Measurements from ENCODE around the gene SVIP.

Gene SVIP, protein sequence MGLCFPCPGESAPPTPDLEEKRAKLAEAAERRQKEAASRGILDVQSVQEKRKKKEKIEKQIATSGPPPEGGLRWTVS

GRCh38 chr11:22829231-22830081 is at the start of gene SVIP:
Gene SVIP (minus strand): TSS chr11:22829801. CDS start chr11:22829748, 53 bp downstream.
- peak; percentile 50 to 57 for DNase-seq (ENCODE audit: low read depth in 2 of 2)

GRCh38 chr11:22878604-22879003 is 49.0 kb upstream of the SVIP start:
- DNase-seq (ENCODE audit: low read depth in 2 of 2), result no peak

- no peak for DNase-seq (ENCODE audit: low read depth in 2 of 2)
Observed at GRCh38 chr11:22878039-22878438, 48.4 kb upstream of the SVIP start.

DNA sequence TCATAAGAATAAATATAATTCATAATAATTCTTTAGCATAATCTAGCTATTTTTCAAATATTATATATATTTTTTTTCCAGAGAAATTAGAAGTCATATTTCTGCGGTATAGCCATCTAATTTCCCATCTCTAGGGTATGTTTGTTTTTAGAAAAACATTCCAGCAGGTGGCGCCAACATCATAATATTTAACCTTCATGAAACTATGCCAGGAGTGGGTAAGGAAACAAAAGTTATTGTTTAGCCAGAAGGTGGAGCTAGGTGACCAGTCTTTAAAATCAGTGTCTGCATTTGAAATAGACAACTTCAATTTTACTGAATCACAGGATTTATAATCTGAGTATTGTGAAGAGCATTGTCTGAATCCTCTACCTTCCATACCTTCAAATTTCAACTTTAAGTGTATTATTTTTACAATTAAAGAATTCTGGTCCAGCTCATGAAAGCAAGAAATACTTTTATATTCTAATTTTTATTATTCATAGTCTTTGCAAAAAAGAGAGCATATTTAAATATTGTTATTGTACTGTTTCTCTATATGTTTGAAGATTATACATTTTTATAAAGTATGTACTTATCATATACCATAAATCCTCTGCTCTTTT is 46.4 kb upstream of the SVIP start:
- peak; percentile 62 to 64 for DNase-seq (ENCODE audit: low read depth in 2 of 2)

DNA sequence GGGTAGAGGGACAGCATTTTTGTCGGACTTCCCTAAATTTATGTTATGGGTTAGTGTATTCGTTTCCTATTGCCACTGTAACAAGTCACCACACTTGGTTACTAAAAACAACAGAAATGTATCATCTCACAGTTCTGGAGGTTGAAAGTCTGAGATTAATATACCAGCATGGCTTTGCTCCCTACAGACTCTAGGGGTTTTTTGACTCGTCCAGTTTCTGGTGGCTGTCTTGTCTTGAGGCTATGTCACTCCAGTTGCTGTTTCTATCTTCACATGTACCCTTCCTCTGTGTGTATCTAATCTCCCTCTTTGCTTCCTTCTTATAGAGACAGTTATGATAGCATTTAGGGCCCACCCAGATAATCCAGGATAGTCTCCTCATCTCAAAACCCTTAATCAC is 39.7 kb upstream of the SVIP start:
- no peak for DNase-seq (ENCODE audit: low read depth in 2 of 2)

DNA sequence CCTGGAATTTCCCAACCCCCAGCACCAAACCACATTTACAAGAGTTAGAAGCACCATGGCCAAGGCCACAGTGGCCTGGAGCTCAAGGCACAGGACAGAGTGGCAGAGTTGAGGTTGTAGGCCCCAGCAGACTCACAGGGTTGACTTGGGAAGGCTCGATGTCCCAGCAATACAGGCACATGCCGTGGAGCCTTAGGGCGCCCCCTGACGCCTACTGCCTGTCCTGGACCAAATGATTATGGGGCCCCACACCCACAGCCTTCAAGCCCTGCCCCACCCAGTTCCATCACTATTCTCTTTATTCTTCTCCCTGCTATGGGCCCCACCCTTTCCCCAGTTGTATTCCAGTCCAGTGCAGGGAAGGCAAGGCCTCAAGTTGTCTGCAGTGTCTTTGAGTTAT is 30.6 kb upstream of the SVIP start, which contains the start of gene CCDC179:
TSS of gene CCDC179 (minus strand) at position 234 of the 400 bp plus-strand sequence. CDS start at position 181, 53 bp downstream.
- no peak for DNase-seq (ENCODE audit: low read depth in 2 of 2)

- no peak for DNase-seq (ENCODE audit: low read depth in 2 of 2)
Observed at GRCh38 chr11:22859756-22860155, 30.2 kb upstream of the SVIP start.

GRCh38 chr11:22851477-22851876 is 21.9 kb upstream of the SVIP start:
- DNase-seq (ENCODE audit: low read depth in 2 of 2), result no peak

GRCh38 chr11:22846726-22847125 is 17.1 kb upstream of the SVIP start:
- DNase-seq (ENCODE audit: low read depth in 2 of 2), result no peak

- DNase-seq (ENCODE audit: low read depth in 2 of 2), result no peak
Observed at GRCh38 chr11:22832315-22833015, 2.9 kb upstream of the SVIP start.

- no peak for DNase-seq (ENCODE audit: low read depth in 2 of 2)
Observed at GRCh38 chr11:22830082-22830414, 447 bp upstream of the SVIP start.

GRCh38 chr11:22828373-22828772 is 1.2 kb downstream of the SVIP start:
- DNase-seq (ENCODE audit: low read depth in 2 of 2), result no peak

- DNase-seq (ENCODE audit: low read depth in 2 of 2), result no peak
Observed at GRCh38 chr11:22822203-22822602, 7.4 kb downstream of the SVIP start.

DNA sequence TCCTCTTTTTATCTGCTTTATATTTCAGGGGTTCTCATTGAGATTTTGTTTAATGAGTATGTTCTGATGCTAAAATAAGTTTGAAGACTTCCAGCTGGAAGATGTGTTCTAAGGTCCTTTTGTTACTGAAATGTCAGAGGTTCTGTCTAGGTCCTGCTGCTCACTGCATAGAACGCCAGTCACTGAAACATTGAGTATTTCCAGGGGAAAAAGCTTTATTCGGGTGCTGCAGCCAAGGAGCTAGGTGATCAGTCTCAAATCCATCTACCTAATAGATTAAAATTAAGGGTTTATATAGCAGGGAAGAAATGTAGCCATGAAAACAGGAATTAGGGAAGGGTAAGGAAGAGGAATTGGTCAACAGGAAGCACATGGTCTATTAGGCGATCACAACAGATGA is 19.7 kb downstream of the SVIP start:
- no peak for DNase-seq (ENCODE audit: low read depth in 2 of 2)

DNA sequence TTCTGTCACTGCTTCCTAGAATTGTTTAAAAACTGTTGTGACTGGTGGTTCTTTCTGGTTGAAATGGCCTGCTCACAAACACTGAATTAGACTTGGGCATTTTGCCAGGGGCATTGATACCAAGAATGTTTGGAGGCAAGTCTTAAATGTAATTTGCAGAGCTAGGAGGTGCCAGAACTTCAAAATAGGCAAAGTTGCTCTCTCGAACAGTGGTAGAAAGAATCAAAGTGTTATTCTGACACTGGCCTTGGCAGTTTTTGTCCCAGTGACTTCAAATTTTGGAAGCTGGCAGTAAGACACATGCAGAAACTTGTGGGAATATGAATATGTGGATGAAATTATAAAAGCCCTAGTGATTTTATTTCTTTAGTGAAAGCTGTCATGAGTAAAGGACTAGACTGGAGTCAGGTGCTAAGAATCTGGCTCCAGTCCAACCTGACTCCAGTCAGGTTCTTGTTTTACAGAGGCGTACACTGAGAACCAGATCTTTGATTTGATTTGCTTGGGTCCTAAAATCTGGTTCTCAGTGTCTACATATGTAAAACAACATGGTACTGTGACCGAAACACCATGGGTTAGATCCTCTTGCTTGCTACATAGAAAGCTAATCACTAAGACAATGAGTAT is 20.9 kb downstream of the SVIP start:
- no peak for DNase-seq (ENCODE audit: low read depth in 2 of 2)

GRCh38 chr11:22807855-22808570 is 21.6 kb downstream of the SVIP start:
- DNase-seq (ENCODE audit: low read depth in 2 of 2), result no peak

DNA sequence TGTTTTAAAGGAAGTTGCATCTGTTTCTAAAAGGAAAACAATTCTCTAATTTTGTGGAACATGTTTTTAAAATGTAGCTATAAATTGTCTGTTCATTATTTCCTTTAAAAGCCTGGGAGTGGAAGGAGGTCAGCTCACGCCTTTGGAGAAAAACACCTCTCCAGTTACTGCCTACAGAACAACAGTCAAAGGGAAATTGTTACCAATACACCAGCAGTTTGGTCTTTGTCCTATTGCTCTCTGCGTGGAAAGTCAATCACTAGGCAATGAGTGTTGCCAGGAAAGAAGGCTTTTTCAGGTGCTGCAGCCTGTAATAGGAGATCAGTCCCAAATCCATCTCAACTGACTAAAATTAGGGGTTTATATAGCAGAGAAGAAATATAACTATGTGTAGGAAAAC is 22.2 kb downstream of the SVIP start:
- no peak for DNase-seq (ENCODE audit: low read depth in 2 of 2)

- no peak for DNase-seq (ENCODE audit: low read depth in 2 of 2)
Observed at GRCh38 chr11:22802861-22803260, 26.7 kb downstream of the SVIP start.

DNA sequence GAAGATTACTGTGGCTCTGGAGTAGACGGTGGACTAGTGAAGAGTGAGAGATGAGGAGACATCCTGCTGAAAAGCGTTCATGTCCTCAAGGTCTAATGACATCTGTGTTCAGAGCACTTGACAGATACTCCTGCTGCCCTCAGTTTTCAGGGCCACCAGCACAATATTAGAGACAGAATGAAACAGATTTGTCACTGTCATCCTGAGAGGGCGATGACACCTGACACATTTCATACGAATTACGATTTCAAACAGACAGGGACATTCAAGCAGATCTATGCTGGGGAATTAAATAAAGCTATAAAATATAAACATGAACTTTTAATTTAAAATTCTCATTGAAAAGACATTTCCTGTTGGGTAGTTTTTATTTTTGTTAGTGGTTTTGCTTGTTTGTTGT is 29.1 kb downstream of the SVIP start:
- no peak for DNase-seq (ENCODE audit: low read depth in 2 of 2)

DNA sequence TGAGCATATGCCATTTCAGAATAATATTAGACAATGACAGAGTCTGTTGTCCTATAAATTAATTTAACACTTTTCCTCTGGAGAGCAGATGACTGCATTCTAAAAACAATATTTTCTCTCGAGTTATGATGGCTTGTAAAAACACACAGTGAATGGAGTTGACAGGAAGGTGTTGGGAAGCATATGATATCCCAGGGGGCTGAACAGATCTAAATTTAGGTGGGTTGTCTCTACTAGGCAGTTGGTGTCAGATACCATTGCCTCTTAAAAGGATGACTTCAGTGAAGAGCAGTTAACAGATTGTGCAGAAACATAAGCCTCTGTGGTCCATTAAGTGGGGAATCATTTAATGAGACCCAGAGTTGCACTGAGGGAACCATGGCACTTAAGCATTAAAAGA is 30.7 kb downstream of the SVIP start:
- no peak for DNase-seq (ENCODE audit: low read depth in 2 of 2)

DNA sequence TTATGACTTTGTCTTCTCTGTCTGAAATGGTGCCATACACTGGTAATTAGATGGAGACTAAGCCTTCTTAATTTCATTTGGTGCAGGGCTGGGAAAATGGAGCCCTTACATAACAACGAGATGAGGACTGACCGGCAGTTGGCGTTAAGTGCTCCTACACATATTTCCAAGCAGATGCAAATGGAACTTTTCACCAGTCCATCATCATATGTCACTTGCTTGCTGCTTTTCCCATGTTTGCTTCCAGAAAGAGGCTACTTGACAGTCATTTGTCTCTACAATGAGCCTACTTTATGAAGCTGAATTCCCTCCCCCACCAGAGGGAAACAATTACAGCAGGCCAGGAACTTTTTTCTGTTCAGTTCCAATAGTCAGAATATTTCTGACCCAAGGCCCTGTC is 32.6 kb downstream of the SVIP start:
- no peak for DNase-seq (ENCODE audit: low read depth in 2 of 2)

Data from fibroblast of skin of left biceps (primary cell).